ENCODE results near the gene NOS1AP. TPM values are rescaled to one million over a fixed set of nuclear protein-coding genes. Genes with fewer than 3 reads are reported as not detected.

The NOS1AP gene
- polyA plus RNA-seq, 1 of the 3 experiments (the other 2 are of a cell fraction): 0.03 TPM

- TF ChIP-seq NRF1 (IDR thresholded peaks at IDR 0.05; ENCODE audit: low read depth, low read length): no peak
- no peak for TF ChIP-seq POLR2AphosphoS5 (IDR thresholded peaks at IDR 0.05; ENCODE audit: low read depth, low read length)
- TF ChIP-seq, protein P1, sequence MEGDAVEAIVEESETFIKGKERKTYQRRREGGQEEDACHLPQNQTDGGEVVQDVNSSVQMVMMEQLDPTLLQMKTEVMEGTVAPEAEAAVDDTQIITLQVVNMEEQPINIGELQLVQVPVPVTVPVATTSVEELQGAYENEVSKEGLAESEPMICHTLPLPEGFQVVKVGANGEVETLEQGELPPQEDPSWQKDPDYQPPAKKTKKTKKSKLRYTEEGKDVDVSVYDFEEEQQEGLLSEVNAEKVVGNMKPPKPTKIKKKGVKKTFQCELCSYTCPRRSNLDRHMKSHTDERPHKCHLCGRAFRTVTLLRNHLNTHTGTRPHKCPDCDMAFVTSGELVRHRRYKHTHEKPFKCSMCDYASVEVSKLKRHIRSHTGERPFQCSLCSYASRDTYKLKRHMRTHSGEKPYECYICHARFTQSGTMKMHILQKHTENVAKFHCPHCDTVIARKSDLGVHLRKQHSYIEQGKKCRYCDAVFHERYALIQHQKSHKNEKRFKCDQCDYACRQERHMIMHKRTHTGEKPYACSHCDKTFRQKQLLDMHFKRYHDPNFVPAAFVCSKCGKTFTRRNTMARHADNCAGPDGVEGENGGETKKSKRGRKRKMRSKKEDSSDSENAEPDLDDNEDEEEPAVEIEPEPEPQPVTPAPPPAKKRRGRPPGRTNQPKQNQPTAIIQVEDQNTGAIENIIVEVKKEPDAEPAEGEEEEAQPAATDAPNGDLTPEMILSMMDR (IDR thresholded peaks at IDR 0.05): no peak
Measured at GRCh38 chr1:162145966-162146696, 76.6 kb downstream of the NOS1AP start (continued).

GRCh38 chr1:162147760-162148159, 78.3 kb downstream of the NOS1AP start:
- CTCF ChIA-PET: interaction anchor here (1.0 to 1.5 kb wide), 2 partner anchors 8 to 18 kb away, joined by 3 to 4 read pairs; no protein-coding TSS in a partner anchor
- no peak for DNase-seq
- Histone ChIP-seq H2AFZ (ENCODE audit: low read depth) (no peak overlapping the region), H3K4me3 (ENCODE audit: low read depth in 2 of 2, low read length in 1 of 2) (no peak overlapping the region), H3K9me3 (no peaks in the 10 kb centered on the region), H3K27me3 (ENCODE audit: insufficient read depth) (no peaks in the 10 kb centered on the region; the same call in 1 of the 2 replicates), H3K27ac (ENCODE audit: low read depth in 2 of 2, low read length in 1 of 2) (no peak overlapping the region), H3K36me3 (replicated peaks in 1 of 2; ENCODE audit: control insufficient read depth in 1 of 2, insufficient read depth in 2 of 2, low read length in 1 of 2) (no peaks in the 10 kb centered on the region), H3K4me1 (ENCODE audit: control insufficient read depth in 1 of 2, insufficient read depth in 2 of 2, low read depth in 1 of 2, low read length in 1 of 2) (peaks cover 2 to 5% of the 10 kb centered on the region in 2 experiments; a peak in 2 of 4 replicates), H4K20me1 (ENCODE audit: insufficient read depth) (no peaks in the 10 kb centered on the region), H3K4me2 (no peak overlapping the region), H3K9ac (no peak overlapping the region), H3F3A (replicated peaks; ENCODE audit: insufficient read depth) (no peaks in the 10 kb centered on the region), H3K9me2 (no peaks in the 10 kb centered on the region), H3K79me2 (ENCODE audit: insufficient read depth) (no peaks in the 10 kb centered on the region)
- WGBS (ENCODE audit: low lambda C conversion rate): 44% methylated on average over 1 of the region's 1 CpG
- POLR2A ChIA-PET: no interaction called here
- TF ChIP-seq MXI1 (IDR thresholded peaks at IDR 0.05; ENCODE audit: low read depth, low read length) (no peak), RCOR1 (IDR thresholded peaks at IDR 0.05; ENCODE audit: low read length) (no peak), RFX5 (IDR thresholded peaks at IDR 0.05; ENCODE audit: low read length) (no peak)

- H3K27me3 ChIP-seq (ENCODE audit: insufficient read depth): peaks cover 7% of the 10 kb centered on the region; the same call in 1 of the 2 replicates
- H3K9me3 ChIP-seq: no peaks in the 10 kb centered on the region
- H3K4me1 ChIP-seq (ENCODE audit: control insufficient read depth in 1 of 2, insufficient read depth in 2 of 2, low read depth in 1 of 2, low read length in 1 of 2): peaks cover 0 to 5% of the 10 kb centered on the region in 2 experiments; a peak in 2 of 4 replicates
- no peak for DNase-seq
- H3K27ac ChIP-seq (ENCODE audit: low read depth in 2 of 2, low read length in 1 of 2): no peak overlapping the region
- no peak overlapping the region for H3K9ac ChIP-seq
- no peaks in the 10 kb centered on the region for H4K20me1 ChIP-seq (ENCODE audit: insufficient read depth)
- POLR2A ChIA-PET: no interaction called here
- no peaks in the 10 kb centered on the region for H3K9me2 ChIP-seq
- H3F3A ChIP-seq (replicated peaks; ENCODE audit: insufficient read depth): no peaks in the 10 kb centered on the region
- H2AFZ ChIP-seq (ENCODE audit: low read depth): no peak overlapping the region
- no peak overlapping the region for H3K4me3 ChIP-seq (ENCODE audit: low read depth in 2 of 2, low read length in 1 of 2)
- TF ChIP-seq RXRA (IDR thresholded peaks at IDR 0.05; ENCODE audit: borderline replicate concordance, low read depth) (no peak), MEF2A (IDR thresholded peaks at IDR 0.05; ENCODE audit: borderline replicate concordance, low read depth) (no peak), GABPA (IDR thresholded peaks at IDR 0.05; ENCODE audit: low read depth) (no peak), GATA2 (CRISPR knock-in tag; IDR thresholded peaks at IDR 0.05) (no peak), POLR2AphosphoS5 (IDR thresholded peaks at IDR 0.05; ENCODE audit: low read depth, low read length) (no peak)
- no peaks in the 10 kb centered on the region for H3K36me3 ChIP-seq (replicated peaks in 1 of 2; ENCODE audit: control insufficient read depth in 1 of 2, insufficient read depth in 2 of 2, low read length in 1 of 2)
- CTCF ChIA-PET: no interaction called here
- H3K4me2 ChIP-seq: no peak overlapping the region
- no peaks in the 10 kb centered on the region for H3K79me2 ChIP-seq (ENCODE audit: insufficient read depth)
Measured at GRCh38 chr1:162150112-162150511, 80.6 kb downstream of the NOS1AP start.

All from SK-N-SH (cell line).